Spleen (tissue), 7 donors: ENCODE results near the gene CLASP1.

ENCODE experiments used
- CTCF ChIP-seq, 11 experiments: fragments of 200-600 bp in 7 of 11; fragments of 450-650 bp in 4 of 11; sonication (generic) in 4 of 11; IDR thresholded peaks in 8 of 11; conservative IDR thresholded peaks in 3 of 11; 1 replicate in 7 of 11; 2 replicates in 4 of 11; pipeline versions ENCODE4 v1.4.0 to v1.8.0; 2016 to 2021; ENCODE audit warnings: antibody characterized with exemption in 11 of 11, inconsistent platforms in 4 of 11, mild to moderate bottlenecking in 1 of 11
- POLR2A ChIP-seq, 3 donors: fragments of 450-650 bp; IDR thresholded peaks; one replicate each; pipeline ENCODE4 v1.5.1; 2017; ENCODE audit warnings: antibody characterized with exemption in 3 of 3, mild to moderate bottlenecking in 1 of 3
- POLR2AphosphoS5 ChIP-seq, 3 donors: sonication (generic); formaldehyde crosslinking; IDR thresholded peaks; one replicate each; pipeline ENCODE4 v1.5.1; 2017; ENCODE audit warnings: antibody characterized with exemption in 3 of 3
- donor health status: DM: no; HTN: no; CAD: no; lungs with moderate emphysema.
- donor health status: DM: no; HTN: no; CAD: no.
- donor health status: DM: no; HTN: no; CAD: no.

GRCh38 chr2:121686218-121686617 is 37.0 kb upstream of the CLASP1 start:
- TF ChIP-seq CTCF (IDR thresholded peaks at IDR 0.05 in 8 of 11, conservative IDR thresholded peaks at IDR 0.05 in 3 of 11): no peak
- no peak for TF ChIP-seq POLR2A (IDR thresholded peaks at IDR 0.05)
- TF ChIP-seq POLR2AphosphoS5 (IDR thresholded peaks at IDR 0.05): no peak
